Neural progenitor cell (in vitro differentiated cells): Measurements from ENCODE around the gene CEMIP2. TPM values are rescaled to one million over a fixed set of nuclear protein-coding genes. Genes with fewer than 3 reads are reported as not detected.
"Not testable (repeated sequence)": the region's sequence is repeated elsewhere in the genome, so short reads cannot be mapped to it uniquely, and the experiment has no call there.

Experiments used
- DNase-seq: peaks from one replicate; pipeline ENCODE4 v3.0.0-alpha.2; 2016; ENCODE audit warnings: low spot score
- H2AFZ ChIP-seq: fragments of 200-600 bp; sonication (generic); replicated peaks from 2 replicates; pipeline ENCODE4 v1.6.1; 2016; ENCODE audit warnings: antibody characterized with exemption
- H3F3A ChIP-seq: fragments of 200-600 bp; sonication (generic); 2 replicates; pipeline ENCODE4 v1.6.1; 2016; ENCODE audit warnings: antibody characterized with exemption, low read depth
- H3K27ac ChIP-seq: fragments of 200-600 bp; sonication (generic); 2 replicates; pipeline ENCODE4 v1.5.1; 2016; ENCODE audit warnings: mild to moderate bottlenecking
- H3K27me3 ChIP-seq: fragments of 200-600 bp; sonication (generic); 2 replicates; pipeline ENCODE4 v1.6.1; 2016; ENCODE audit warnings: mild to moderate bottlenecking, moderate library complexity
- H3K36me3 ChIP-seq: fragments of 200-600 bp; sonication (generic); 2 replicates; pipeline ENCODE4 v1.5.1; 2016
- H3K4me1 ChIP-seq: fragments of 200-600 bp; sonication (generic); 2 replicates; pipeline ENCODE4 v1.6.1; 2016; ENCODE audit warnings: mixed run types
- H3K4me2 ChIP-seq: fragments of 200-600 bp; sonication (generic); 2 replicates; pipeline ENCODE4 v1.6.1; 2016
- H3K4me3 ChIP-seq: fragments of 200-600 bp; sonication (generic); 2 replicates; pipeline ENCODE4 v1.5.1; 2016
- H3K79me2 ChIP-seq: fragments of 200-600 bp; sonication (generic); 2 replicates; pipeline ENCODE4 v1.6.1; 2016; ENCODE audit warnings: low read depth
- H3K9ac ChIP-seq: fragments of 200-600 bp; sonication (generic); 2 replicates; pipeline ENCODE4 v1.6.1; 2016
- H3K9me3 ChIP-seq: fragments of 200-600 bp; sonication (generic); 2 replicates; pipeline ENCODE4 v1.5.1; 2016; ENCODE audit warnings: low read depth
- H4K20me1 ChIP-seq: fragments of 200-600 bp; sonication (generic); 2 replicates; pipeline ENCODE4 v1.6.1; 2016; ENCODE audit warnings: low read depth
- H3K27ac Mint-ChIP-seq: 3 replicates; pipeline ENCODE4 v1.8.0; 2021; ENCODE audit warnings: mixed read lengths
- H3K27me3 Mint-ChIP-seq: 2 replicates; pipeline ENCODE4 v1.8.0; 2022; ENCODE audit warnings: low read depth, mild to moderate bottlenecking, inconsistent platforms, moderate library complexity, mixed read lengths; ENCODE audit not compliant: insufficient read depth
- H3K36me3 Mint-ChIP-seq: 3 replicates; pipeline ENCODE4 v1.8.0; 2021; ENCODE audit warnings: mixed read lengths
- H3K4me1 Mint-ChIP-seq: 3 replicates; pipeline ENCODE4 v1.8.0; 2021; ENCODE audit warnings: mixed read lengths
- H3K4me3 Mint-ChIP-seq: 3 replicates; pipeline ENCODE4 v1.8.0; 2021; ENCODE audit warnings: mild to moderate bottlenecking, moderate library complexity, mixed read lengths
- H3K9me3 Mint-ChIP-seq: 3 replicates; pipeline ENCODE4 v1.8.0; 2020; ENCODE audit warnings: mixed read lengths
- CTCF ChIP-seq: fragments of 200-600 bp; sonication (generic); IDR thresholded peaks from 2 replicates; pipeline ENCODE4 v1.5.1; 2017; ENCODE audit warnings: antibody characterized with exemption, mild to moderate bottlenecking
- EZH2 ChIP-seq: fragments of 200-600 bp; sonication (generic); IDR thresholded peaks from 2 replicates; pipeline ENCODE4 v1.6.1; 2017; ENCODE audit warnings: antibody characterized with exemption, mild to moderate bottlenecking, moderate library complexity
- EZH2phosphoT487 ChIP-seq: fragments of 200-600 bp; sonication (generic); IDR thresholded peaks from 2 replicates; pipeline ENCODE4 v1.6.1; 2017; ENCODE audit warnings: antibody characterized with exemption
- total RNA-seq: library from RNA; depleted of rRNA; stranded (reverse); fragments of >200 nt; gene quantifications from 2 replicates; pipeline ENCODE4 v1.2.3, GENCODE V29; 2015; ENCODE audit warnings: low replicate concordance

CEMIP2 gene
- total RNA-seq, 1 donor from 2014 or later, result 218 TPM

- no peaks in the 10 kb centered on the region for H3K36me3 Mint-ChIP-seq
- H3K9me3 Mint-ChIP-seq, result no peaks in the 10 kb centered on the region
- Histone ChIP-seq H3K4me1 (peaks cover 8% of the 10 kb centered on the region), H2AFZ (no peak overlapping the region), H3K36me3 (no peaks in the 10 kb centered on the region), H3F3A (no peaks in the 10 kb centered on the region), H3K9ac (no peak overlapping the region), H3K4me3 (no peak overlapping the region), H3K9me3 (no peaks in the 10 kb centered on the region), H4K20me1 (no peaks in the 10 kb centered on the region), H3K4me2 (no peak overlapping the region), H3K79me2 (no peaks in the 10 kb centered on the region), H3K27me3 (no peaks in the 10 kb centered on the region), H3K27ac (no peak overlapping the region)
- no peak overlapping the region for H3K27ac Mint-ChIP-seq
- peaks cover 7% of the 10 kb centered on the region for H3K4me1 Mint-ChIP-seq
- H3K4me3 Mint-ChIP-seq, result no peak overlapping the region
- TF ChIP-seq CTCF (no peak), EZH2phosphoT487 (no peak), EZH2 (no peak)
- H3K27me3 Mint-ChIP-seq, result no peaks in the 10 kb centered on the region
- no peak for DNase-seq
These were observed 45.9 kb upstream of the CEMIP2 start for GRCh38 chr9:71814226-71814625.

GRCh38 chr9:71812385-71812784, 44.1 kb upstream of the CEMIP2 start:
- peaks cover 6% of the 10 kb centered on the region for H3K4me1 Mint-ChIP-seq
- no peaks in the 10 kb centered on the region for H3K27me3 Mint-ChIP-seq
- H3K4me3 ChIP-seq, result no peak overlapping the region
- no peaks in the 10 kb centered on the region for H4K20me1 ChIP-seq
- H3K27ac ChIP-seq, result no peak overlapping the region
- peaks cover 8% of the 10 kb centered on the region for H3K4me1 ChIP-seq
- H3K27me3 ChIP-seq, result no peaks in the 10 kb centered on the region
- H3K36me3 ChIP-seq, result no peaks in the 10 kb centered on the region
- peak; percentile 11 for DNase-seq
- no peak overlapping the region for H3K9ac ChIP-seq
- no peak overlapping the region for H3K4me3 Mint-ChIP-seq
- H3K4me2 ChIP-seq, result no peak overlapping the region
- no peaks in the 10 kb centered on the region for H3K79me2 ChIP-seq
- H2AFZ ChIP-seq, result peak overlapping the region; percentile 60
- H3K36me3 Mint-ChIP-seq, result no peaks in the 10 kb centered on the region
- TF ChIP-seq EZH2phosphoT487, result no peak
- TF ChIP-seq EZH2, result no peak
- H3K27ac Mint-ChIP-seq, result no peak overlapping the region
- H3K9me3 ChIP-seq, result no peaks in the 10 kb centered on the region
- no peaks in the 10 kb centered on the region for H3F3A ChIP-seq
- H3K9me3 Mint-ChIP-seq, result no peaks in the 10 kb centered on the region

DNA sequence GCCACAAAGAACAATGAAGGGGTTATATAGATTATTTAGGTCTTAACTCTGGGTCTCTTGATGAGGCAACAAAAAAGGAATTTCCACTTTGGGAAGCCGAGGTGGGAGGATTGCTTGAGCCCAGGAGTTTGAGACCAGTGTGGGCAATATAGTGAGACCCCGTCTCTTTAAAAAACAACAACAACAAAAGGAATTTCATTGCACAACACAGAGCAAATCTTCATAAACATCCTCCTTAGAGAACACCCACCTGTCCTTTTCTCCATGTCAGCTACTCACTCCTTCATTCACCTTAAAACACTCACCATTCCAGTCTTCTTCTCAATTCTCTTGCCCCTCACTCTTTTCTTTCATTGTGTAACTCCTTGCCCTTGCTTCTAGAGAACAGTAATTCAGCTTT, 39.8 kb upstream of the CEMIP2 start:
- Mint-ChIP-seq H3K27ac (no peak overlapping the region), H3K9me3 (no peaks in the 10 kb centered on the region)
- TF ChIP-seq EZH2phosphoT487 (no peak), EZH2 (no peak), CTCF (no peak)

DNA sequence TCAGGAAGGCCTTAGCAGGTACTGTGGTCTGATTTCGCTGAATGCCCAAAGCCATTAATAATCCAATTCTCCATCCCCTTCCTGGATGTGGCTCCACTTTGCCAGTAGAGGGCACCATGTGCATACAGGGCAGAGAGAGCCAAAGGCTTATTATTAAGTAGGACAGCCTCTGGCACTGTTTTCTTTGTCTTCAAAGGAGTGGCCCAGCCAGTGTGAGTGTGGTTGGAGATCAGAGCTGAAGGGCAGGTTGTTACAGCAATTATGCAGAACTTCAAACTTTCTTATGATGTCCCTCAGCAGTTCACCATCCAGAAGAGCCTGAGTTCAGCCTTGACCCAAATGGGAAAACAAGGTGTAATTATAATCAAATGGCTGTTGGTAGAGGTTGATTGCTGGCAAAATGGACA, 38.6 kb upstream of the CEMIP2 start:
- Histone ChIP-seq H3K27me3 (no peaks in the 10 kb centered on the region), H3K4me1 (peaks cover 6% of the 10 kb centered on the region), H3K36me3 (no peaks in the 10 kb centered on the region), H3K27ac (no peak overlapping the region), H3K79me2 (no peaks in the 10 kb centered on the region), H3K9ac (no peak overlapping the region), H3K4me2 (peak overlapping the region; percentile 33), H3K9me3 (no peaks in the 10 kb centered on the region), H3K4me3 (no peak overlapping the region), H4K20me1 (no peaks in the 10 kb centered on the region), H3F3A (no peaks in the 10 kb centered on the region), H2AFZ (peak overlapping the region; percentile 88)
- Mint-ChIP-seq H3K4me3 (no peak overlapping the region), H3K27me3 (no peaks in the 10 kb centered on the region), H3K9me3 (peaks cover 3% of the 10 kb centered on the region), H3K4me1 (peaks cover 5% of the 10 kb centered on the region), H3K36me3 (no peaks in the 10 kb centered on the region), H3K27ac (peak overlapping the region; percentile 68)
- TF ChIP-seq CTCF (peak; percentile 97), EZH2phosphoT487 (no peak), EZH2 (no peak)
- peak; percentile 85 for DNase-seq

More for the DNA sequence above, 39.8 kb upstream of the CEMIP2 start:
- Histone ChIP-seq H3K36me3 (no peaks in the 10 kb centered on the region), H3K79me2 (no peaks in the 10 kb centered on the region), H3K9me3 (no peaks in the 10 kb centered on the region), H2AFZ (peak overlapping the region; percentile 18), H3K9ac (no peak overlapping the region), H3K4me3 (no peak overlapping the region), H3K27me3 (no peaks in the 10 kb centered on the region), H3F3A (no peaks in the 10 kb centered on the region), H3K4me1 (peaks cover 6% of the 10 kb centered on the region), H3K4me2 (no peak overlapping the region), H3K27ac (no peak overlapping the region), H4K20me1 (no peaks in the 10 kb centered on the region)
- no peak for DNase-seq
- Mint-ChIP-seq H3K4me3 (no peak overlapping the region), H3K4me1 (peaks cover 5% of the 10 kb centered on the region), H3K36me3 (no peaks in the 10 kb centered on the region), H3K27me3 (no peaks in the 10 kb centered on the region)

- not testable (repeated sequence) for H3K27me3 ChIP-seq, H3K36me3 Mint-ChIP-seq, H3K4me2 ChIP-seq, H3K79me2 ChIP-seq, H3K36me3 ChIP-seq, H3K9me3 Mint-ChIP-seq, H3K4me1 ChIP-seq, H3K27ac ChIP-seq, H3K9ac ChIP-seq, H3K4me1 Mint-ChIP-seq, H3K27ac Mint-ChIP-seq, H3K4me3 Mint-ChIP-seq, H3K4me3 ChIP-seq, DNase-seq, H2AFZ ChIP-seq, H3F3A ChIP-seq, H4K20me1 ChIP-seq, H3K27me3 Mint-ChIP-seq, H3K9me3 ChIP-seq
These were observed 36.8 kb upstream of the CEMIP2 start for GRCh38 chr9:71805096-71805495.
